Right atrium auricular region (tissue), 2 donors: ENCODE data around the gene SEMA7A. TPM values are rescaled to one million over a fixed set of nuclear protein-coding genes. Genes with fewer than 3 reads are reported as not detected.

Source experiments
- DNase-seq: peaks from one replicate; pipeline ENCODE4 v3.0.0-alpha.2; 2019; ENCODE audit warnings: low spot score
- H3K27ac ChIP-seq, 2 donors: fragments of 200-600 bp; sonication (generic); 1 replicate in 1 of 2; 2 replicates in 1 of 2; pipeline ENCODE4 v1.5.1; 2016 to 2019
- H3K27me3 ChIP-seq, 2 donors: fragments of 200-600 bp; sonication (generic); one replicate each; pipeline versions ENCODE4 v1.5.1 to v1.6.0; 2017 to 2019
- H3K36me3 ChIP-seq: fragments of 200-600 bp; sonication (generic); one replicate; pipeline ENCODE4 v1.5.1; 2016
- H3K4me1 ChIP-seq, 2 donors: fragments of 200-600 bp; sonication (generic); one replicate each; pipeline versions ENCODE4 v1.5.1 to v1.6.0; 2017 to 2019
- H3K4me3 ChIP-seq, 2 donors: fragments of 200-600 bp; sonication (generic); 1 replicate in 1 of 2; 2 replicates in 1 of 2; pipeline ENCODE4 v1.5.1; 2017 to 2019; ENCODE audit warnings: mild to moderate bottlenecking in 1 of 2, moderate library complexity in 1 of 2
- H3K9me3 ChIP-seq, 2 donors: fragments of 200-600 bp; sonication (generic); one replicate each; pipeline ENCODE4 v1.5.1; 2019
- total RNA-seq, 2 donors: library from RNA; depleted of rRNA; stranded (reverse); fragments of >200 nt; gene quantifications; one replicate each; pipeline ENCODE4 v1.1.0, GENCODE V29; 2016
- TF ChIP-seq, protein P1 (sequence below), 2 donors: fragments of 200-600 bp; sonication (generic); IDR thresholded peaks; one replicate each; pipeline ENCODE4 v1.5.1; 2019; ENCODE audit warnings: antibody characterized with exemption in 2 of 2

The SEMA7A gene
- total RNA-seq, 2 donors from 2014 or later: 1.0 to 2.9 TPM

DNA sequence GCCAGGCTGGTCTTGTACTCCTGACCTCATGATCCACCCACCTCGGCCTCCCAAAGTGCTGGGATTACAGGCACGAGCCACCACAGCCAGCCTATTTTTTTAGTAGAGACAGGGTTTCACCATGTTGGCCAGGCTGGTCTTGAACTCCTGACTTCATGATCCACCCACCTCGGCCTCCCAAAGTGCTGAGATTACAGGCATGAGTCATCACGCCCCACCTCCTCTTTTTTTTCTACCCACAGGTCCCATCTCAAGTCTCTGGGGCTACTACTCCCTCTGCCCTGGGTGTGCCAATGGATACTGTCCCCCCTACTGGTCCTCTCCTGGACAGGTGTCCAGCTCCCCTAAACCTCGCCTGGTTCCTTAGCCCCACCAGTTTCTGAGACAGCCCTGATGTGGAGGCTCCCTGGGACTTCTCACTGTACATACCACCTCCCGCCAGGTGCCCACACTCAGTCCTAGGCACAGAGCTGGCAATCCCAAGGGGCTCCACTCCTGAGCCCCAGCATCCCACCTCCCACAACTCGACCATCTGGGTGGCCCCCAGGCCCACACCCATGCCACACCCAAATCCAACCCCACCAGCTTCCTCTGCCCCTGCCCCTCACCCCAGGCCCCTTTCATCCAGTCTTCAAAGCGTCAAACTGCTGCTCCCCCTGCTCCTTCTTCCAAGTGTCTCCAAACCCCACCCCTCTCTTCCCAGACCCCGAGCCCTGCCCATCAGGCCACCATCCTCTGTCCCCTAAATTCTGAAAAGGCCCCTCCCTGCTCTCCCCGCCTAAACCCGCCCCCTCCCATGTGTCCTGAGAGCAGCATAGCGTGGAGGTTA is 53.2 kb downstream of the SEMA7A start:
- TF ChIP-seq, protein P1, sequence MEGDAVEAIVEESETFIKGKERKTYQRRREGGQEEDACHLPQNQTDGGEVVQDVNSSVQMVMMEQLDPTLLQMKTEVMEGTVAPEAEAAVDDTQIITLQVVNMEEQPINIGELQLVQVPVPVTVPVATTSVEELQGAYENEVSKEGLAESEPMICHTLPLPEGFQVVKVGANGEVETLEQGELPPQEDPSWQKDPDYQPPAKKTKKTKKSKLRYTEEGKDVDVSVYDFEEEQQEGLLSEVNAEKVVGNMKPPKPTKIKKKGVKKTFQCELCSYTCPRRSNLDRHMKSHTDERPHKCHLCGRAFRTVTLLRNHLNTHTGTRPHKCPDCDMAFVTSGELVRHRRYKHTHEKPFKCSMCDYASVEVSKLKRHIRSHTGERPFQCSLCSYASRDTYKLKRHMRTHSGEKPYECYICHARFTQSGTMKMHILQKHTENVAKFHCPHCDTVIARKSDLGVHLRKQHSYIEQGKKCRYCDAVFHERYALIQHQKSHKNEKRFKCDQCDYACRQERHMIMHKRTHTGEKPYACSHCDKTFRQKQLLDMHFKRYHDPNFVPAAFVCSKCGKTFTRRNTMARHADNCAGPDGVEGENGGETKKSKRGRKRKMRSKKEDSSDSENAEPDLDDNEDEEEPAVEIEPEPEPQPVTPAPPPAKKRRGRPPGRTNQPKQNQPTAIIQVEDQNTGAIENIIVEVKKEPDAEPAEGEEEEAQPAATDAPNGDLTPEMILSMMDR (IDR thresholded peaks at IDR 0.05): no peak
- peaks cover 0 to 8% of the 10 kb centered on the region in 2 donors for H3K4me1 ChIP-seq
- no peak for DNase-seq

DNA sequence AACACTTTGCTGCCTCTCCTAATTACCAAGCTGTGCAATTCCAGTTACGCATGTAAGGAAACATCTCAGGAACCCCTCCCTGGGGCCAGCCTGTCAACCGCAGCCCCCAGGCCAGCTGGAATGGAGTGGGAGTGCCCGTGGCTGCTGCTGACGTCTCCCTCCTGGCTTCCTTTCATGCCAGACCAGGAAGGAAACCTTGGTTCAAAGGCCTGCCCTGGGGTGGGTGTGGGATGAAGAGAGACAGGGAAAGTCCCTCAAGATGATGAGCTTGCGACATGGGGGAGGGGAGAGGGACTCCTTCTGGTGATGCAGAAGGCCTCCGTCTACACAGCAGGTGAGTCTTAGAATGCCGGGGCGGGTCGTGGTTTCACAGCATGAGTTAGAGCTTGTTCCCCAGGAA is 54.9 kb downstream of the SEMA7A start:
- no peaks in the 10 kb centered on the region for H3K27me3 ChIP-seq
- H3K4me1 ChIP-seq: peaks cover 0 to 13% of the 10 kb centered on the region in 2 donors
- TF ChIP-seq, protein P1 (IDR thresholded peaks at IDR 0.05): no peak
- no peak overlapping the region for H3K27ac ChIP-seq
- no peaks in the 10 kb centered on the region for H3K36me3 ChIP-seq
- no peak for DNase-seq
- H3K9me3 ChIP-seq: no peaks in the 10 kb centered on the region
- no peak overlapping the region for H3K4me3 ChIP-seq

More for the DNA sequence above, 53.2 kb downstream of the SEMA7A start:
- H3K4me3 ChIP-seq: no peak overlapping the region
- no peaks in the 10 kb centered on the region for H3K36me3 ChIP-seq
- no peaks in the 10 kb centered on the region for H3K27me3 ChIP-seq
- H3K27ac ChIP-seq: no peak overlapping the region
- H3K9me3 ChIP-seq: no peaks in the 10 kb centered on the region

DNA sequence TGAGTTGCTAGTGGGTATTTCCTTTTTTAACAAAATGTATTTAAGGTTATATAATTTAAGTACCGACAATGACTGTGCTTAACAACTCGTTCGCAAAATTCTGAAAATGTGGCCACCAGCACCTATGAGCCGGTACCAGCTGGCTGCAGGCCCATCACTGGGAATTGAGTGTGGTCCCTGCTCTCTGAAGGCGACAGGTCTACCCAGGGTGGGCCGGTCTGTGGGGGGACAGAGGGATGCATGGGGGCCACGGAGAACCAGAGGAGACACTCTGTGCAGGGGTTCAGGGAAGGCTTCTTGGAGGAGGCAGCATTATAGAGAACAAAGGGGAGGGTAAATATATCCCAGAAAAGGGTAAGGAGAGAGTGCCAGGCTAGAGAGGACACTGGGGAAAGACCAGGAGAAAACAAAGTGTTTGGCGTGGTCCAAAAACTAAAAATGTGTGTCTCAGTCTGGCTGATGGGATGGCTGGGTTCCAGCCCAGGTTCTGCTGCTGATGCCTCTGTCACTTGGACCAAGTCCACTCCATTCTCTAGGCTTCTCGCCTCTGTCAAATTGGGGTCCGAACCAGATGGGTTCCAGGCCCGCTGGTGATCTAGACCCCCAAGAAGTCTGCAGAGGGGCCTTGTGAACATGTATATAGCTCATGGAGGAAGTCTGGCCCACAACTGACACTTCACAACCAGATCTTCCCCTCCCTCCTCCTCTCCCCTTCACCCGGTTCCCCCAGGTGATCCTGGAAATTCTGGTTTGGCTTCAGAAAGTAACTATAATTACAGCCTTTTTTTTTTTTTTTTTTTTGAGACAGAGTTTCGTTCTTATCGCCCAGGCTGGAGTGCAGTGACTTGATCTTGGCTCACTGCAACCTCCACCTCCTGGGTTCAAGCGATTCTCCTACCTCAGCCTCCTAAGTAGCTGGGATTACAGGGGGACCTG is 55.7 kb downstream of the SEMA7A start:
- H3K27ac ChIP-seq: no peak overlapping the region
- TF ChIP-seq, protein P1 (IDR thresholded peaks at IDR 0.05): no peak
- peaks cover 0 to 19% of the 10 kb centered on the region in 2 donors for H3K4me1 ChIP-seq
- no peak overlapping the region for H3K4me3 ChIP-seq
- H3K9me3 ChIP-seq: no peaks in the 10 kb centered on the region
- no peak for DNase-seq
- H3K27me3 ChIP-seq: no peaks in the 10 kb centered on the region
- no peaks in the 10 kb centered on the region for H3K36me3 ChIP-seq

DNA sequence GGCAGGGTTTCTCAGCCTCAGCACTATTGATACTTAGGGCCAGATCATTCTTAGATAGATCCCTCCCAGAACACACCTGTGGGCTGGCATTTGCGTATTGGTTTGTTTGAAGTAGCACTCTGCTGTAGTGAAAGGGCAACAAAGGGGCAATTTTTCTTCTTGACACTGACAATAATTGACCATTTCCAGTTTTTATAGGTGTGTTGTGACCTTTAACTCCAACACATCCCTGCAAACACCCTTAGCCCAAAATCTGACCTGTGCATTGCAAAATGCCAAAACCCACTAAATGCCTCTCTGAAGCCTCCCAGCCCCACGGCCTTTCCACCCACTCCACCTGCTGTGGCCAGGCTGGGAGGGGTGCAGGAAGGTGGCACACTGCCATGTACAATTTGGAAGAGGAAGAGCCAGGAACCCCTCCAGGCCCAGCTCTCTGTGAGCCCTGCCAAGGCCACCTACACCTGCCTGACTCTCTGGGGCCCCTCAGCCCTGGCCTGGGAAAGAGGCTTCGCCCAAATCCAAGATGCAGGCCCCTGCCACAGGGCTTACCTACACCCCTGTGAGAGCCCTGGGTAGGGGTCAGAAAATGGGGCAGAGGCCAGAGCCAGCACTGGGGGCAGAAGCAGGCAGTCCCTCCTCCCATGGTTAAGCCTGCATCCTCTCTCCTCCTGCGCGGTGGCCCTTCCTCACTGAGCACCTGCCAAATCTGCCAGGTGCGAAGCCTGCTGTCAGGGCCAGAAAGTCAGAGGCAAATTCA is 56.8 kb downstream of the SEMA7A start:
- Histone ChIP-seq H3K27ac (no peak overlapping the region), H3K4me1 (peaks cover 0 to 19% of the 10 kb centered on the region in 2 donors), H3K9me3 (no peaks in the 10 kb centered on the region), H3K27me3 (no peaks in the 10 kb centered on the region), H3K4me3 (no peak overlapping the region), H3K36me3 (no peaks in the 10 kb centered on the region)
- TF ChIP-seq, protein P1 (IDR thresholded peaks at IDR 0.05): no peak
- DNase-seq: no peak

DNA sequence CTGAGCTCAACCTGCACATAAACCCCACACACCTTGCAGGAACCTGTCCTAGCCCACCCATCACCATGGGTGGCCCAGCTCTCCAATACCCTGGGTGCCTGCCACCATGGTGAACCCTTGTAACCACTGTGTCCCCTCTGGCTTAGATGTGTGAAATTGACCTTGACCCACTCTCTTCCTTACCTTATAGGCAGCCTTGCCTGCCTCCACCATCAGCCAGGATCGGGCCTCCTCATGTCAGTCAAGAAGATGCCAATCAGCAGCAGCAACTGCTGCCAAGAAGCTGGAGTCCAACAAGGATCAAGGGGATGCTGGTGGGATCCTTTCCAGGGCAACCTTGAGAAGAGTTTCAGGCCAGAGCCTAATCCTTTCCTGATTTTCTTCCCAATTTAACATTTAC is 57.5 kb downstream of the SEMA7A start:
- Histone ChIP-seq H3K27me3 (no peaks in the 10 kb centered on the region), H3K4me3 (no peak overlapping the region), H3K27ac (no peak overlapping the region), H3K4me1 (peaks cover 0 to 19% of the 10 kb centered on the region in 2 donors), H3K9me3 (no peaks in the 10 kb centered on the region), H3K36me3 (no peaks in the 10 kb centered on the region)
- TF ChIP-seq, protein P1 (IDR thresholded peaks at IDR 0.05): no peak
- no peak for DNase-seq
